ENCODE data around the gene SEC11A. TPM values are rescaled to one million over a fixed set of nuclear protein-coding genes. Genes with fewer than 3 reads are reported as not detected.

Gene SEC11A
- total RNA-seq, 1 donor from 2014 or later: 202 TPM

GRCh38 chr15:84653910-84654688 is 61.8 kb downstream of the SEC11A start, which contains the start of gene WDR73:
Gene WDR73, minus strand, starts transcription at chr15:84654283. Its CDS starts 9 bp downstream, at chr15:84654274.
- Mint-ChIP-seq H3K9me3 (ENCODE audit: unreplicated experiment) (no peaks in the 10 kb centered on the region), H3K27ac (ENCODE audit: unreplicated experiment) (peak within 1 kb of the TSS; percentile 97), H3K36me3 (ENCODE audit: unreplicated experiment) (peaks cover 12% of the 10 kb centered on the region), H3K27me3 (ENCODE audit: unreplicated experiment) (no peaks in the 10 kb centered on the region), H3K4me3 (ENCODE audit: unreplicated experiment) (peak within 1 kb of the TSS; percentile 97), H3K4me1 (ENCODE audit: unreplicated experiment) (peaks cover 29% of the 10 kb centered on the region)
- DNase-seq (ENCODE audit: extremely low spot score, unreplicated experiment): peak; percentile 99
- TF ChIP-seq, protein P1, sequence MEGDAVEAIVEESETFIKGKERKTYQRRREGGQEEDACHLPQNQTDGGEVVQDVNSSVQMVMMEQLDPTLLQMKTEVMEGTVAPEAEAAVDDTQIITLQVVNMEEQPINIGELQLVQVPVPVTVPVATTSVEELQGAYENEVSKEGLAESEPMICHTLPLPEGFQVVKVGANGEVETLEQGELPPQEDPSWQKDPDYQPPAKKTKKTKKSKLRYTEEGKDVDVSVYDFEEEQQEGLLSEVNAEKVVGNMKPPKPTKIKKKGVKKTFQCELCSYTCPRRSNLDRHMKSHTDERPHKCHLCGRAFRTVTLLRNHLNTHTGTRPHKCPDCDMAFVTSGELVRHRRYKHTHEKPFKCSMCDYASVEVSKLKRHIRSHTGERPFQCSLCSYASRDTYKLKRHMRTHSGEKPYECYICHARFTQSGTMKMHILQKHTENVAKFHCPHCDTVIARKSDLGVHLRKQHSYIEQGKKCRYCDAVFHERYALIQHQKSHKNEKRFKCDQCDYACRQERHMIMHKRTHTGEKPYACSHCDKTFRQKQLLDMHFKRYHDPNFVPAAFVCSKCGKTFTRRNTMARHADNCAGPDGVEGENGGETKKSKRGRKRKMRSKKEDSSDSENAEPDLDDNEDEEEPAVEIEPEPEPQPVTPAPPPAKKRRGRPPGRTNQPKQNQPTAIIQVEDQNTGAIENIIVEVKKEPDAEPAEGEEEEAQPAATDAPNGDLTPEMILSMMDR (IDR thresholded peaks at IDR 0.05): no peak

GRCh38 chr15:84653584-84653909 is 62.4 kb downstream of the SEC11A start:
- Mint-ChIP-seq H3K27me3 (ENCODE audit: unreplicated experiment) (no peaks in the 10 kb centered on the region), H3K4me3 (ENCODE audit: unreplicated experiment) (peak overlapping the region; percentile 97), H3K9me3 (ENCODE audit: unreplicated experiment) (no peaks in the 10 kb centered on the region), H3K36me3 (ENCODE audit: unreplicated experiment) (peaks cover 15% of the 10 kb centered on the region), H3K4me1 (ENCODE audit: unreplicated experiment) (peaks cover 26% of the 10 kb centered on the region), H3K27ac (ENCODE audit: unreplicated experiment) (peak overlapping the region; percentile 97)
- no peak for DNase-seq (ENCODE audit: extremely low spot score, unreplicated experiment)
- TF ChIP-seq, protein P1 (IDR thresholded peaks at IDR 0.05): no peak

DNA sequence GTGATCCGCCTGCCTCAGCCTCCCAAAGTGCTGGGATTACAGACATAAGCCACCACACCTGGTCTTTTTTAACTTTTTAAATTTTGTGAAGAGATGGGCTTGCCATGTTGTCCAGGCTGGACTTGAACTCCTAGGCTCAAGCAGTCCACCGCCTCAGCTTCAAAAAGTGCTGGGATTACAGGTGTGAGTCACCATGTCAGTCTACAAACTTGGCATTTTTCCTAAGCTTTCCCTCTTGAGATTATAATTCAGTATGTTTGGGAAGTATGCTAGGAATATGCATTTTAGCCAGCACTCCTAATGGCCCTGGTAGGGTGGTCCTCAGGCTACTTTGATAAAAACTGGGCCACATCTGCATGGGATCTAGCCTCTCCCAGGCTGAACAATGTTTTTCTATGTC is 66.2 kb downstream of the SEC11A start:
- TF ChIP-seq, protein P1 (IDR thresholded peaks at IDR 0.05): no peak
- peaks cover 35% of the 10 kb centered on the region for H3K36me3 Mint-ChIP-seq (ENCODE audit: unreplicated experiment)
- H3K9me3 Mint-ChIP-seq (ENCODE audit: unreplicated experiment): no peaks in the 10 kb centered on the region

GRCh38 chr15:84648539-84648938 is 67.4 kb downstream of the SEC11A start:
- TF ChIP-seq, protein P1 (IDR thresholded peaks at IDR 0.05): no peak
- Mint-ChIP-seq H3K36me3 (ENCODE audit: unreplicated experiment) (peaks cover 40% of the 10 kb centered on the region), H3K27me3 (ENCODE audit: unreplicated experiment) (no peaks in the 10 kb centered on the region), H3K9me3 (ENCODE audit: unreplicated experiment) (no peaks in the 10 kb centered on the region), H3K27ac (ENCODE audit: unreplicated experiment) (no peak overlapping the region), H3K4me3 (ENCODE audit: unreplicated experiment) (no peak overlapping the region), H3K4me1 (ENCODE audit: unreplicated experiment) (peaks cover 8% of the 10 kb centered on the region)
- DNase-seq (ENCODE audit: extremely low spot score, unreplicated experiment): no peak

More for the DNA sequence above, 66.2 kb downstream of the SEC11A start:
- H3K27ac Mint-ChIP-seq (ENCODE audit: unreplicated experiment): no peak overlapping the region
- no peak overlapping the region for H3K4me3 Mint-ChIP-seq (ENCODE audit: unreplicated experiment)
- H3K27me3 Mint-ChIP-seq (ENCODE audit: unreplicated experiment): no peaks in the 10 kb centered on the region
- H3K4me1 Mint-ChIP-seq (ENCODE audit: unreplicated experiment): peaks cover 12% of the 10 kb centered on the region
- DNase-seq (ENCODE audit: extremely low spot score, unreplicated experiment): no peak

DNA sequence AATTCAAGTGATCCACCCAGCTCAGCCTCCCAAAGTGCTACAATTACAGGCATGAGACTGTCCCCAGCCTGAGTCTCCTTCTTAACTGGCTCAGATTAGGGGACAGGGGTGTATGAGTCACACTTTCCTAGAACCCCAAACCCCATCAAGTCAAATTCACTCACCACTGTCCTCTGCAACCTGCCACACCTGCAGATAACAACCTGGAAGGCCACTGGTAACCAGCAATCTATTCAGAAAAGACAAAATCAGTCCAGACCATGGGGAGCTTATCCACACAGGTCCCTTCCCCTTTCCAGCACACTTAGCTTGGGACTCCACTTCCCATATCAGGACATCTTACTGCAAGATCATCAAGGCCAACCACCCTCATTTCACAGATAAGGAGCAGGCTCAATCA is 68.2 kb downstream of the SEC11A start:
- peaks cover 46% of the 10 kb centered on the region for H3K36me3 Mint-ChIP-seq (ENCODE audit: unreplicated experiment)
- peaks cover 3% of the 10 kb centered on the region for H3K4me1 Mint-ChIP-seq (ENCODE audit: unreplicated experiment)
- H3K27me3 Mint-ChIP-seq (ENCODE audit: unreplicated experiment): no peaks in the 10 kb centered on the region
- DNase-seq (ENCODE audit: extremely low spot score, unreplicated experiment): no peak
- no peaks in the 10 kb centered on the region for H3K9me3 Mint-ChIP-seq (ENCODE audit: unreplicated experiment)
- peak overlapping the region; percentile 35 for H3K27ac Mint-ChIP-seq (ENCODE audit: unreplicated experiment)
- no peak overlapping the region for H3K4me3 Mint-ChIP-seq (ENCODE audit: unreplicated experiment)
- TF ChIP-seq, protein P1 (IDR thresholded peaks at IDR 0.05): no peak

Data from osteocyte (in vitro differentiated cells).